GM18526 (cell line): ENCODE results near the gene TMPRSS9.

Source experiments
- POLR2A ChIP-seq: IDR thresholded peaks from 3 replicates; pipeline ENCODE4 v1.6.1; 2011; ENCODE audit not compliant: insufficient read length; ENCODE audit errors: extremely low read depth

TMPRSS9 gene

GRCh38 chr19:2457394-2458037 is 97.5 kb downstream of the TMPRSS9 start:
- TF ChIP-seq POLR2A, result no peak

DNA sequence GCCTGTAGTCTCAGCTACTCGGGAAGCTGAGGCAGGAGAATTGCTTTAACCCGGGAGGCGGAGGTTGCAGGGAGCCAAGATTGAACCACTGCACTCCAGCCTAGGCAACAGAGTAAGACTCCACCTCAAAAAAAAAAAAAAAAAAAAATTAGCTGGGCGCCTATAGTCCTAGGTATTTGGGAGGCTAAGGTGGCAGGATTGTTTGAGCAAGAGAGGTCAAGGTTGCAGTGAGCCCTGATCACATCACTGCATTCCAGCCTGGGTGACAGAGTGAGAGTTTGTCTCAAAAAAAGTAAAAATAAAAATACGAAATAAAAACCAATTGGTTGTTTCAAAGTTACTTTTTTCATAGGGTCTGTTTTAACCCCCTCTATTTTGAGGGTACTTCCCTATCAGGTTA is 98.0 kb downstream of the TMPRSS9 start:
- no peak for TF ChIP-seq POLR2A

DNA sequence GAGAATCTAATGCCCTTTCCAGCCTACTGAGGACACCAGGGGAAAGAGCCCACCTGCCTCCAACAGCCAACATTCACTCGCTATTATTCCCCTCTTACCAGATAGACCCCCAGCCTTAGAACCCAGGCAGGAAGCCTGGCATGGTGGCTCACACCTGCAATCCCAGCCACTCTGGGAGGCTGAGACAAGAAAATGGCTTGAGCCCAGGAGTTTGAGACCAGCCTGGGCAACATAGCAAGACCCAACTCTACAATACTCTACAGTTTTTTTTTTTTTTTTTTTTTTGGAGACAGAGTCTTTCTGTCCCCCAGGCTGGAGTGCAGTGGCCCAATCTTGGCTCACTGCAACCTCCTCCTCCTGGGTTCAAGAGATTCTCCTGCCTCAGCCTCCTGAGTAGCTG is 100.2 kb downstream of the TMPRSS9 start:
- TF ChIP-seq POLR2A, result no peak

- TF ChIP-seq POLR2A, result peak; percentile 47
Measured at GRCh38 chr19:2461751-2462634, 101.9 kb downstream of the TMPRSS9 start.

GRCh38 chr19:2462635-2463421 is 102.8 kb downstream of the TMPRSS9 start:
- no peak for TF ChIP-seq POLR2A

DNA sequence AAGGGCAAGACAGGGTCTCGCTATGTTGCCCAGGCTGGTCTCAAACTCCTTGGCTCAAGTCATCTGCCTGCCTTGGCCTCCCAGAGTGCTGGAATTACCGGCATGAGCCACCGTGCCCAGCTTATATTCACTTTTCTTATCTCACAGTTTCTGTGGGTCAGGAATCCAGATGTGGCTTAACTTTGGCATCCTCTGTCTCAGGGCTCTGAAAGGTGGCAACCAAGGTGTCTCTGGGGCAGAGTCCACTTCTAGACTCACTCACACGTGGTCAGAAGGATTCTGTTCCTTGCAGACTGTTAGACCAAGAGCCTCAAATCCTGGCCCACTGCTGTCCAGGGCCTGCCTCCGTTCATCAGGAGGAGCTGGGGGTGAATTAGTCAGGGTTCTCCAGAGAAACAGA is 104.3 kb downstream of the TMPRSS9 start:
- TF ChIP-seq POLR2A, result no peak

GRCh38 chr19:2468596-2468995 is 108.5 kb downstream of the TMPRSS9 start:
- TF ChIP-seq POLR2A, result no peak

DNA sequence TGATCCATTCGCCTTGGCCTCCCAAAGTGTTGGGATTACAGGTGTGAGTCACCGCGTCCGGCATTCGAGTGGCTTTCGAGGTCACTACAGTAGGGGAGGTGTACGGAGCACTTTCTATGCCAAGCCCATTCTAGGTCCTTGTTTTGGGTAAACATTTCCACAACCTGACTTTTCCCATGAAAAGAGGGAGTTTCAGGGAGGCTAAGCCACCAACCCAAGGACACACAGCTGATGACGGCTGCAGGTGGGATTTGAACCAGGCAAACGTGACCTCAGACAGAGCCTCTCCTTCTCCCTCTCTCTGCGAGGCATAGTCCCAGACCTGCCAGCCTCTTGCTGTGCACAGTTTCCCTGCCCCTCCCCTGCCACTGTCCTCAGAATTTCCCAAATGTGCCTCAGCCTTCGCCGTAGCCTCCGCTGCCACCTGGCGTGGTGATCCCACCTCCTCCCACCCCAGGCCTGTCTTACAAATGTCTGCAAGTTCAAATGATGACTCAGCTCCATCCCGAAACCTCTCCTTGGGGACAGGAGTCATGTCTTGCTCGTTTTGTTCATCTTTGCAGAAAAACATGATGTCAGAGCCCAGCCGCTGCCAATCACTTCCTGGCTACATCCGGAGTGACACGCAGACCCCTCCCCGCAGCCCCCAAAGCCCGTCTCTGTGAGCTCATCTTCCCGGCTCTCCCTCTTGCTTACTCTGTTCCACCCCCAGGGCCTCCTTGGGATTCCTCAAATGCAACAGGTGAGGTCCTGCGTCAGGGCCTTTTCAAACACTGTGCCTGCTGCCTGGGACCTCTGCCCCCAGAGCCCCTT is 109.2 kb downstream of the TMPRSS9 start:
- no peak for TF ChIP-seq POLR2A

- TF ChIP-seq POLR2A, result peak; percentile 9
Measured at GRCh38 chr19:2474232-2475017, 114.4 kb downstream of the TMPRSS9 start.

DNA sequence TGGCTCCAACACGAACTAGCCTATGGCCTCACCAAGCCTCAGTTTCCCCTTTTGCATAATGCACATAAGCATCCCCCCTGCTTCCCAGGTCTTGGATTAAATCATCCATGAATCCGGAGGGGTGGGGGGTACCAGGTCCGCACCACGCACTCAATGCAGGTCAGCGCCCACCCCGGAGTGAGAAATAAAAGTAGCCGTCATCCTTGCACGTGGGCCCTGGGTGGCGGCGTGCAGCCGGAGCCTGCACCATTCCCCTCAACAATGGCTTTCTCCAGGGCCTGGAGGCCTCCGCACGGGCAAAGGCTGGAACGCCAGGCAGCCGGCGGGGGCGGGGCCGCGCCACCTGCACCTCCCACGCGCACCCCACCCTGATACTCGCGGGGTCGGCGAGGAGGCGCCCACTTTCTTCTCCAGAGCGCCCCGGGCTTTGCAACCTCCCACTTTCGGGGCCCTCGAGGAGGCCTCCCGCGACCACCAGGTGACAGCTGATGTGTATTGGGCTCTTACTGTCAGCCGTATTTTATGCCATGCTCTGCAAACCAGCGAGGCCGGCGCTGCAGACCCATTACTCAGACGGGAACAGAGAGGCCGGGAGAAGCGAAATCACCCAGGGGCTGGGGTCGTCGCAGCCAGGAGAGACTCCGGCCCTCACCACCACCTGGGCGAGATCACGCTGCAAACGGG is 115.1 kb downstream of the TMPRSS9 start:
- TF ChIP-seq POLR2A, result no peak
